Stimulated activated CD8-positive, alpha-beta memory T cell treated with anti-CD3 and anti-CD28 coated beads, Interleukin-7, amount 100 ng/mL, for 4 hours (primary cell): ENCODE measurements around the gene SRP9.
A peak's percentile ranks its signal among the peaks of the same experiment; 100 is the strongest.

ENCODE experiments used
- DNase-seq, 2 donors: peaks; one replicate each; pipeline ENCODE4 v3.0.0-alpha.2; 2020; ENCODE audit warnings: low read depth in 2 of 2

Gene SRP9, protein sequence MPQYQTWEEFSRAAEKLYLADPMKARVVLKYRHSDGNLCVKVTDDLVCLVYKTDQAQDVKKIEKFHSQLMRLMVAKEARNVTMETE

DNA sequence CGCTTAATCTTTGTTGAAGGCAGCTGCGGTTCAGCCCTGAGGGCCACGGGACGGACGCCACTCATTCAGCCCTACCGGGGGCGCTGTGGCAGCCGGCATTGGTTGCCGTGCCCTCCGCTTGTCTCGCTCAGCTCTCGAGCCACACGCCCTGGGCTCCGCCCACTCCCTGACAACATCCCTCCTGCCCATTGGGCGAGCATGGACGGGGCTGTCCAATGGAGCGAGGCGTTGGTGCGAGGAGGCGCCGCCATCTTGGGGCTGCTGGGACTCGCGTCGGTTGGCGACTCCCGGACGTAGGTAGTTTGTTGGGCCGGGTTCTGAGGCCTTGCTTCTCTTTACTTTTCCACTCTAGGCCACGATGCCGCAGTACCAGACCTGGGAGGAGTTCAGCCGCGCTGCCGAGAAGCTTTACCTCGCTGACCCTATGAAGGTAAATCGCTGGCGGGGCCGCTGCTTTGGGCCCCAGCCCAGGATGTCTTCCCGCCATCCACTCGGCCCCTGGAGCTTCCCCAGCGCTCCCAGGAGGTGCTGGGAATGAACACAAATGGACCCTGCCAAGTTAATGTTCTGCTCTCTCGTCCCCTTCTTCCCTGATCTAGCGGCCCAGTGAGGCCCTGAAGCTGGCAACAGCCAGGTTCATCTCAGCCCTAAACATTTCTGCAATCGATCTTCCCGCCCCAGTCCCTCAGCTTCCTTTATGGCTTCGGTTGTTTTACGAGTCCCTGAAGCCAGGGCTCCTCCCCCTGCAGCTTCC, at the start of gene SRP9:
TSS of gene SRP9 (plus strand) at position 244 of the 754 bp plus-strand sequence. CDS start at position 359, 115 bp downstream.
- peak; percentile 98 for DNase-seq

DNA sequence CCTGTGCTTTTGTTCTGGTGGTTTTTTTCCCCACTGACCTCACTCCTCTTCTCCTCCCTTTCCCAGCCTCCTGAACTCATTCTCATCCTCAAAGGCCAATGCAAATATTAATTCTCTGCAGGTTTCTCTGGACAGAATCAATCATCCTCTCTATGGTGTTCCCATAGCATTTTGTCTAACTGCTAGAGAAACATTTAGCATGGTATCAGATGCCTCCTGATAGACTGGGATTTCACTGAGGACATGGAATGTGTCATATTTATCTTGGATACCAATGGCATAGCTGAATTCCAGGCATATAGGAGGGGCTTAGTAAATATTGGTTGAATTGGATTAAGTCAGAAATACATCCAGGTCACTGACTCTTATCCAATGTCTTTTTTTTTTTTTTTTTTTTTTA, 46.1 kb upstream of the SRP9 start:
- no peak for DNase-seq

DNA sequence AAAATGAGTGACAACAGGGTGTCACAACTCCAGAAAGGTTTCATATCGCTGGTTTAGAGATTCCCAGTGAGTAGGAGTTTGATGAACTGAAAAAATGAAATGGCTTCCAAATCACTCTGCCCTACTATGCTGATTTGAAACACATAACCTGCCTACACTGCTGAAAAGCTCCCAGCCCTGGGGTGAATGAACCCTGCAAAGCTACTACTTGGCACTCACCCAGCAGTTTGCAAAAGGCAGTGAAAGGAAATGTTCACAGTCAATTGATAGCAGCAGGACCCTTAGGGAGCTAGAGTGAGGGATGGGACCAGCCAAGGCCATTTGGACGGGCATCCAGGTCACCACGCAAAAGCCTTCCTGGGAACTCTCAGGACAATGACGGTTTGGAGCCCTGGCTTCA, 44.4 kb upstream of the SRP9 start:
- DNase-seq: no peak

DNA sequence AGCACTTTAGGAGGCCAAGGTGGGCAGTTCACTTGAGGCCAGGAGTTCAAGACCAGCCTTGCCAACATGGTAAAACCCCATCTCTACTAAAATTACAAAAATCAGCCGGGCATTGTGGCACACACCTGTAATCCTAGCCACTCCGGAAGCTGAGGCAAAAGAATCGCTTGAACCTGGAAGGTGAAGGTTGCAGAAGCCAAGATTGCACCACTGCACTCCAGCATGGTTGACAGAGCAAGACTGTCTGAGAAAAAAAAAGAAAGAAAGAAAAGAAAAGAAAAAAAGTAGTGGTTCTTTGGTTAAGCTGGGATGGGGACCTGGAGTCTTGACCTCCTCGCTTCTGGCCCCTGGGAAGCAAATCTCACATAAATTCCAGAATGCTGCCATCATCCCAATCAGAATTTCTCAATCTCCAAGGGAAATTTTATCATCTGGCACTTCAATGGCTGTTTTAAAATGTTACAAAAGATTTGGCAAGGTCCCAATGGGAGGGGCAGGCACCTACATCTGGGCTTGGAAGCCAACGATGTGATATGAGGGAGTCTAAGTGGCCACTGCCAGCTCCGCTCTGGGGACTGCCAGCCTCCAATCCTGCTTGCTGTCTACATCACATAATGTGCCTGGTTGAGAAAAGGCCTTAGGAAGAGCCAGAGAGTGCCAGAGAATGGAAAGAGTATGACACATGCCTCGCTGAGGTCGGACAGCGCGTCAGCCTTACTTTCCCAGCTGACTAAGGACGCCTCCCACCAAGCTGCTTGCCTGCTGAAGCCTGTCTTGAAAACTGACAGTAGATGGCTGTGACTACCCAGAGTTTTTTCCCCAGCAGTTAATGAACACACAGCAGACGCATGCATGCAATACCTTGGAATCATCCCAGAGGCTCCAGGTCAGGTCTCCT, 42.1 kb upstream of the SRP9 start:
- no peak for DNase-seq

DNA sequence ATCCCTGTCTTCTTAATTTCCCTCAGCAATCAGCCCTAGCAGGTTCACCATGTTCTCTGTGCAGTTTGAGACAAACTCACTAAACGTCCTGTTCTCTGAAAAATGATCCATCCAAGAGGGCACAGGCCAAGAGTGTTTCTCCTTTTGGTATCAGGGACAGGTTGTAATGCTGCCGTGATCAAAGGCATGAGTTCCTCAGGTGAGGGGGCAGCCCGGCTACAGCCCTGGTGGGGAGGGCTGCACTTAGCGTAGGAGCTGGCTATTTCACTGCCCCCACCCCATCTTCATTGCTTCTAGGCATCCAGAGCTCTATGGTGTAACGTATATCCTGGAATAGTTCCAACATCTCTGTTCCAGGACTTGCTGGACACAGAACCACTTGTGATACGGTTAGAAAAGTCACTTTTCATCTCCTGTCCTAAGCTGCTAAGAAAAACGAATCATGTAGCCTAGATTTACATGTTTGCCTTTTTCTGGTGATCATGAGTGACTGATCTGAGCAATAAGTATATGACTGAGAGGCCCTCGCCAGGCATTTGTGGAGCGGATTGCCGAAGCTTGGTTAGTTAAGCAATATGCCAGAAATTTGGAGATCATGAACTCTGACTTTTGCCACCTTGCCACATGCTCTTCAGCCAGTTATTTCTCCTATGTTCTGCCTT, 41.1 kb upstream of the SRP9 start:
- DNase-seq: no peak

DNA sequence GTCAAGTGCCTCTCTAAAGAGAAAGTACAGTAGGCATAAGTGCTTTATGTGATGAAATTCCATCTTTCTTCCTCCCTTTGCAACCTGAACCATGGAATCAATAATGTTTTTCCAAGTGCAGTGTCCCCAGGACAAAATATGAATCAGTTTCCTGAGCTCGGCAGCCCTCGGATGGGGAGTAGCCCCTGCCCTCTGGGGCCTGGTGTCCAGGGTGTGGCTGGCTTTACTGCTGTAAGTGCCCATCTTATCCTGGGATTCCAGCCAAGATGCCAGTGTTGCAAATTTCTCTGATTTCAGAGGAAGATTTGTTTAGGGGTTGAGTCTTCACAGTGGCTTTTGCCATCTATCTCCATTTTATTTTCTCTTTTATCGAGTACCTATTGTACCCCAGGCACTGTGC, 40.5 kb upstream of the SRP9 start:
- DNase-seq: no peak

DNA sequence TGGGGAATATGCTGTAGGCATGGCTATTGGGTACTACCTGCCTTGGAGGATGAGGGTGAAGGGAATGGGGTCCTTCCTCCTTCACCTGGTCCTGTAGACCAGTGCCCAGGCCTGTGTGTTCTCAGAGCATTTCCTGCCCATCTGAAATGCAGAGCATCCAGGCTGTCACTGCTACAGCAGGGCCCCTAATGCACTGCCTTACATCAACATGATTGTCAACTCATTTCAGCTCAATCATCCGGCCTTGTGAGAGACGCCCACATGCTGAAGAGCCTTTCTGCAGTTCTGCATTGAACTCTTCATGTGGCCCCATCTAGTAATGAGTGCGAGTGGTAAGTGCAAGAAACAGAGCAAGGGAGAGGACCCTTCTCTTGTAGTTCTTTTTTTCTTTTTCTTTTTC, 39.8 kb upstream of the SRP9 start:
- DNase-seq: no peak

DNA sequence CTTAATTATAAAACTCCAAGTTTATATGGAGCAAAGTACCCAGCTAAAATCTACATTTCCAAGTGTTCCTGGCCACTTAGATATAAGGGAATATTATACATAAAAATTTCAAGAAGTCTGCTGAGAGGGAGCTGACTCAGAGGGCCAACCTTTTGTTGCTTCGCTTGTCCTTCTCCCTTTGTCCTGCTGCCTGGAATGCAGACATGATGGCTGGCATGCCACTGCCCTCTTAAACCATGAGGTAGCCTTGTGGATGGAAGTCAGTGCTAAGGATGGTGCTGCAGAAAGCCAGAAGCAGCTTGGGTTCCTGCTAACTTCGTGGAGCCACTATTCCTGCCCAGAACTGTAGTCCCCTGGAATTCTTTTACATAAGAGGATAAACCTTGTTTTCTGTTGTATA, 38.9 kb upstream of the SRP9 start:
- DNase-seq: no peak

DNA sequence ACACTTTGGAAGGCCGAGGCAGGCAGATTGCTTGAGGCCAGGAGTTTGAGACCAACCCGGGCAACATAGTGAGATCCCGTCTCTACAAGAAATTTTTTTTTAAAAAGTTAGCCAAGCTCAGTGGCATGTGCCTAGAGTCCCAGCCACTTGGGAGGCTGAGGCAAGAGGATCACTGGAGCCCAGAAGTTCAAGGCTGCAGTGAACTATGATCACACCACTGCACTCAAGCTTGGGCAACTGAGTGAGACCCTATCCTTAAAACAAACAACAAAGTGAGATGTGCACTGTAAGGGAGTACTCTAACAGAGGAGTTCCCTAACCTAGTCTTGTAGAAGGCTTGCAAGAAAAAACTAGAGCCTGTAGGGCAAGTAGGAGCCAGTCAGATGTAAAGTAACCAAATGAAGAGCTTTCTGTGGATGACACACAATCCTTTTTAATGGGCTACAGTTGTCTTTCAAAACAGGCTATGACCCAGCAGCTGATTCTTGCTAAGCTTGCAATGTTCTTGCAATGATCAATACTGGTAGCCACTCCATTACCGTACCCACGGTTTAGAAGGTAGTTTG, 38.0 kb upstream of the SRP9 start:
- no peak for DNase-seq

DNA sequence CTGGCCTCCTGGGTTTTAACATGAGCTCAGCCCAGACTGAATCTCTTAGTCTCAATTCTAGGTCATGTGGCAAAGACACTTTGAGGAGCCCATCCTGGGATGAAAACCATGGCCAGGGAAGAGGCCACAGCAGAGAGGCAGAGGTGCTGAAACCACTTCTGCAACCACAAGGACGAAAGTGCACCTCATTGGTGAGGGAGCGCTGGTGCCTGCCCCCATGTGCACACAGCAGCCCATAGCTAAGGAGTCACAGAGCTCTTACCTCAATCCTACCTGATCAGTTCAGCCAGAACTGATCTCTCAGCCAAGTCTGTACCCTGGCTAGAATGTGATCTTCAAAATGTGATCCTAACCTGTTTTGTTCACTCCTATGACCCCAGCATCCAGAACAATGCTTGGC, 32.9 kb upstream of the SRP9 start:
- DNase-seq: no peak

DNA sequence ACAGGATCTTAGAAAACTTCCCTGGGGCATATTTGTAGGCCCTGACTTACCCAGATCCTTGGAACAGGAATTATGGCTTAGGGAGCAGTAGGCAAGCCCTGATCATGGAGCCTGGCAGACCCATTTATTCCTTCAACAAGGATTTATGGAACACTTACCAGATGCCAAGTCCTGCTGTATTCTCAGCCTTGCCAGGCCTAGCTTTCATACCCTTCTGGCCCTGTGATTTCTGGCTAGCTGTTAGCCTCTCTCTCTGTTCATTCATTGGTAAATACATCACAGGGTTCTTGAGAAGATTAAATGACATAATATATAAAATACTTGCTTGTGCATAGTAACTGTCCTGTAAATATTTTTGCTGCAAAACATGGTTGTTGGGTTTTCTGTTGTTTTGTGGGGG, 32.4 kb upstream of the SRP9 start:
- DNase-seq: no peak

DNA sequence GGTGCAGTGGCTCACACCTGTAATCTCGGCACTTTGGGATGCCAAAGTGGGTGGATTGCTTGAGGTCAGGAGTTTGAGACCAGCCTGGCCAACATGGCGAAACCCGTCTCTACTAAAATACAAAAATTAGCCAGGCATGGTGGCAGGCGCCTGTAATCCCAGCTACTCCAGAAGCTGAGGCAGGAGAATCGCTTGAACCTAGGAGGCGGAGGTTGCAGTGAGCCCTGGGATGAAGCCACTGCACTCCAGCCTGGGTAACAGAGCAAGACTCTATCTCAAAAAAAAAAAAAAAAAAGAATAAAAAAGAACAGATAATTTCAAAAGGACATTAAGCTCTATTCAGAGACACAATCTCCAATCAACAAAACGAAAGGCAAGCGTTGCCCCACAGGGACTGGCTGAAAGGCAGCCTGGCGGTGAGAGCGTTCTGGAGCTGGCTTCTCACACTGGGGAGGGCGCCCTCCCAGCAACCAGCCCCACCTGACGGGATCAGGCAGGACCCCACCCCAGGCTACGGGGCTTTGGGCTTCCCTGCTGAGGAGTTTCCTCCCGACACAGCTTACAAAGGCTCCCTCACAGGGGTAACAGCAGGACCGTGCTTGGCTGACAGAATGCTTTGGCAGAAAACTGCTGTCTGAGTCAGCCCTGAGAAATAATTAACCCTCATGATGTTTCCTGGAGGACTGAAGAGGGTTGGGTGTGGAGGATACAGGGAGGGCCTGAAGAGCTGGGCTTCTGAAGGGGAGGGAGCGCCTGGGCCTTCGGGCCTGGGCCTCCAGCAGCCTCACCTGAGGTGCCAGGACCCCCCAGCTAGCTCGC, 31.1 kb upstream of the SRP9 start:
- no peak for DNase-seq

DNA sequence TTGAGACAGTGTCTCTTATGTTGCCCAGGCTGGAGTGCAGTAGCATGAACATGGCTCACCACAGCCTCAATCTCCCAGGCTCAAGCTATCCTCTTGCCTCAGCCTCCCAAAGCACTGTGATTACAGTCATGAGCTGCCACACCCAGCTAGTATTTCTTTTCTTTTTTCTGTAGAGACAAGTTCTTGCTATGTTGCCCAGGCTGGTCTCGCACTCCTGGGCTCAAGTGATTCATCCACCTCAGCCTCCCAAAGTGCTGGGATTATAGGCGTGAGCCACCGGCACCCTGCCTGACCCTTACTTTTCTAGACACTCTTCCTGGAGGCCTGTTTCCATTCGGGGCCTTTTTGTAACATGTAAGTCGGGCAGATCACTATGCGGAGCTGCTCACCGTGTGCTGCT, 30.1 kb upstream of the SRP9 start:
- no peak for DNase-seq

DNA sequence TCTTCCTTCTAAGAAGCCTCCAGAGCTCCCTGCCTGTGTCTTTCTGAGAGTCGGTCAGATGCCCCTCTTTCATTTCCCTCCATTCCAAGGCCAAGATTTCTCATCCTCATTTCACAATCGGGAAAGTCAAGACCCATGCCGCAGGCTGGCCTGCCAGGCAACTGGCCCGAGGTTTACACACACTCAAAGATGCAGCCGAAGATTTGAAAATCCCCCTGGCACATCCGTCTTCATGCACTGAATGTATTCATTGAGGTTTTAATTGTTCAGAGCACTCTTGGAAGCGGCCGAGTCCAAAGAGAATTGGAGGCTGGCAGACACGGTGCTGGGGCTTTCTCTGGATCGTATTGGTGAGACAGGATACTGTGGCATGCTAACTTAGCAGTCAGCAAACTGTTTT, 29.1 kb upstream of the SRP9 start:
- no peak for DNase-seq

DNA sequence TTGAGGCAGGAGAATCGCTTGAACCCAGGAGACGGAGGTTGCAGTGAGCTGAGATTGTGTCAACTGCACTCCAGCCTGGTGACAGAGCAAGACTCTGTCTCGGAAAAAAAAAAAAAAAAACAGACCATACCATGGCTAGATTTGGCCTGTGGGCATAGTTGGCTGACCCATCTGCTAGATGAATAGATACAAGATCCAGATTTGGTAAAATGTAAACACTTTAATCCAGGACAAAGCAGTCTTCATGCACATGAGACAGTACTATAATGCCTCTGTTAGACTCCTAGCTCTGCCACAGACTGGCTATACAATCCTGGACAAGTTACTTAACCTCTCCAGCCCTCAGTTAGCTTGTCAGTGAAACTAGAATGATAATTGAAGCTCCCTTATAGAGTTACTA, 27.9 kb upstream of the SRP9 start:
- no peak for DNase-seq

DNA sequence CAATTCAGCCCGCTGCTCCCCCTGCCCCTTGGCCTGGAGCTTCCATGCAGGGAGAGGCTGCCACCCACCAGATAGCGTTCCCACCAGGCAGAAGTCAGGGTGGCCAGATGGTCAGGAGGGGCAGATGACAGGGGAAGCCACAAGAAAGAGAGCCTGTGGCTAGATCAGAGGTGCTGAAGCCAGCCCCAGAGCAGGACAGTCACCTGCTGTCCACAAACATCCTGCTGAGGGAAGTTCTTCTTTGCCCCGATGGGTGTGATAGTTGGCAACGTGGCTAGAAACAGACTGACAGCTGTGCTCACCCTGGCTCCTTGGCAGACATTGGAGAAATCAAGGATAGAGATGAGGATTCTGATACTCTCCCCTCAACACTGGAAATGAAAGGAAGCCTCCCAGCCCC, 27.2 kb upstream of the SRP9 start:
- DNase-seq: no peak

DNA sequence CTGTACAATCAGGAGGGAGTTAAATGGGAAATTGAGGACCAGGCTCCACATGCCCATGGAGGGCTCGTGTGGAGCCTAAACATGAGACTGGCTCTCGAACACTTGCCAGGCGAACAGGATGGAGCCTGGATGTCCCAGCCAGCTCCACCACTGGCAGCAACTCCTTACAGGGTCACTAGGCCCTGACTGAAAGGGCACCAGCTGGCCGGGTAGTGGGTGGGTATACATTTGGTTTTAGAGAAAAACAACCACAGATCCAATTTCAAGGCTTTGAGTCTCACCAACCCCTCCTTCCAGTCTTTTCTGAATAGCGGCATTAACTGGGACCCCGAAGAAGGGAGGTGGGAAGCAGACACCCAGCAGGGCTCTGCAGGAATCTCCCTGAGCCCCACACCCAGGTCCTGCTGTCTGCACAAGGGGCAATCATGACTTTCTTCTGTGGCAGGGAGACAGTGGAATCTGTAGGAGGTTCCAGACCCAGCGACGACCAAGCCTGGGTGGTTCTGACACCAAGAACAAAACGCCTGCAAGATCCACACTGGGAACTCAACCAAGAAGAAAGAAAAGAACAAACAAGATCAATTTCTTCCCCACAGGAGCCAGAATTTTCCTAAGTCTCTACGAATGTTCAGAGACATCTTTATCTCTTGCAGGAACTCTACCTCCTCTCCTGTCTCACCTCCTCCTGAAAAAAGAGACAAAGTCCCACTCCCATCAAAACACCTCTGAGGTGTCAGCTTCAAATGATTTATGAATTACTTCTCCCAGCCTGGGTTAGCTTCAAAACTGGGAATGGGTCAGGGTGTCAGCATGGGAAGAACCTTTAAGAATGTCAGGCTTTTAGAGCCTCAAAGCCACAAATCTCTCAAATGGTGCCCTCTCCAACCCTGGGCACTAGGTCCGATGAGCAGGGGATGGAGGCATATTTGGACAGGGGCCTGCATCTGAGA, 26.5 kb upstream of the SRP9 start:
- no peak for DNase-seq

DNA sequence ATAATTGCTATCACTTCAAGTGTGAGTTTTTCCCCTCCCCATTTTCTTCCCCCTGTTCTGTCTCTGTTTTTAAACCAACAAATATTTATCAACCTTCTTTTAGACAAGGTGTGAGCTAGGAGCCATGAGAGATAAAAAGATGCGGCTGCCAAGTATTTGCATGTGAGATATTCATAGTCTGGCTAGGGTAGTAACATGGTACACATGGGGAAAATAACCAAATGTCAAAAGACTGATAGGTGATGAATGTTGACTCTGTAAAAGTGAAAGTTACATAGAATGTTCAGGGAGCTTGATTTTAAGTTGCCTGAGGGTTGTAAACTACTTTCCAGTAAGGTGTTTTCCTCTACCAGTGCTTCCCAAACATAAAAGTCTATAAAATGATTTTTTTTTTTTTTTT, 25.4 kb upstream of the SRP9 start:
- DNase-seq: no peak

DNA sequence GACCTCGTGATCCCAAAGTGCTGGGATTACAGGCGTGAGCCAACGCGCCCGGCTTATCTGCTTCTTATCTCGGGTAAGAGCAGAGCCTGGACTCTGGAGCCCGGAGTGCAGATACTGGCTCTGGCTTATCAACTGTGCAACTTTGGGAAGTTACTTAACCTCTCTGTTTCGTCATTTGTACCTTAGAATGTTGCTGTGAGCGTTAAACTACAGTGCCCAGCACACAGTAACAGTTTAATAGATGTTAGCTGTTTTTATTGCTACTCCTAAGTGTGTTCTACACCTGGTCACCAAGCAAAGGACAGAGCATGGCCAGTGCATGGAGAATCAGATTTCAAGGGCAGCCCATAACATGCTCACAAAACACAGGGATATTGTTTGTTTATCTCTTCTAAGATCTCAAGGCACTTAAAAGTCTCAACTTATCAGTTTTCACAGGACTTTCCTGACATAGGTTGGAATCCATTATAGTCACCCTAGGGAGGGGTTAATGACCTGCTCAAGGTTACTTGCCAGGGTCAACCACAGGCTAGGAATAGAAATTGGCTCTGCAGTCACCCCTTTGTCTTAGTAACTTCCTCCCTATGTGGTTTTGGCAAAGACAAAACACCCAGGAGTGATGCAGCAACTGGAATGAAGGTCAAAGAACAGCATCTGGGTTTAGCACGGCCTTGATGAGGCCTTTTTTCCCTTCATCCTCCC, 22.5 kb upstream of the SRP9 start:
- DNase-seq: no peak
